ENCODE measurements around the gene KCNE1. TPM values are rescaled to one million over a fixed set of nuclear protein-coding genes. Genes with fewer than 3 reads are reported as not detected.
"Not testable (repeated sequence)": the region's sequence is repeated elsewhere in the genome, so short reads cannot be mapped to it uniquely, and the experiment has no call there.

KCNE1 gene
- total RNA-seq, 4 donors from 2014 or later: 2.2 to 10.2 (median 2.9) TPM

GRCh38 chr21:34443486-34443885, 68.5 kb downstream of the KCNE1 start:
- H3K36me3 ChIP-seq; DNase-seq (ENCODE audit: low spot score in 2 of 2); H3K27ac ChIP-seq; H3K4me3 ChIP-seq; H3K9me3 ChIP-seq; H3K27me3 ChIP-seq; H3K4me1 ChIP-seq: not testable (repeated sequence)
- WGBS, 2 donors: no CpG with 5 or more reads among the region's 4 CpGs

DNA sequence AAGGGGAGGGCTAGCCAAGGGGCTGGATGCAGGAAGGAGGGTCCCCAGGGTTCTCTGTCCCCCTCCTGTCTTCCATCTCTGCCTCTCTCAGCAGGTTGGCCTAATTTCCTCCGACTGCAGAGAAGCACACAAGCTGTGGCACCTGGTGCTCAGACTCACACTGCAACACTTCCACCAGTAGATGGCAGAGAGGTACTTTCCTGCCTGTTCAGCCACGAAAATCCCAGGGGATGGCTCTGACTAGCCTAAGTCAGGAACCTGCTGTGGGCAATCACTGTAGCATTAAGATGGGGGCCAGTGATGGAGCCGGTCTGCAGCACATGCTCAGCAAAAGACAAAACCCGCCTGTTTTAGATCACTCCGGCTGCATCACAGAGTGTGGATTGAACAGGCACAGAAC, 82.3 kb downstream of the KCNE1 start:
- not testable (repeated sequence) for H3K36me3 ChIP-seq; H3K4me3 ChIP-seq; H3K27me3 ChIP-seq; H3K27ac ChIP-seq; DNase-seq (ENCODE audit: low spot score in 2 of 2); H3K4me1 ChIP-seq; H3K9me3 ChIP-seq
- no CpG with 5 or more reads among the region's 5 CpGs for WGBS, 2 donors

DNA sequence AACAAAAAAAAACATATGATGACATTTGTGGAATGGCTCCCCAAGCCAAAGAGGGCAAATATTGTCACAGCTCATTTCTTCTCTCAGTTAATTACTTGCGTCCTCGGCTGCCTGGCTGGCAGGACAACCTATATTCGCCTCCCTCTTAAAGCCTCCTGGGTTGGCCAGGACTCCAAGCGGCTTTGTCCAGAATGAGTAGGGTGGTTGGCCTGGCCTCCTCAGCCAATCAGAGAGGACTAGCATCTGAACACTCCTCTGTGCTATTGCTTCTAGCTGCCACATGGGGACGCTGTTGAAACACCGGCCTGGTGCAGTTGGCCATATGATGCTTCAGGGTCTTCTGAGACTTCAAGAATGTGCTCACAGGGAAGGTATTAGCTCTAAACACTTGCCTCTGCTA, 83.6 kb downstream of the KCNE1 start:
- H3K4me3 ChIP-seq; H3K27ac ChIP-seq; H3K27me3 ChIP-seq; H3K36me3 ChIP-seq; H3K9me3 ChIP-seq; H3K4me1 ChIP-seq; DNase-seq (ENCODE audit: low spot score in 2 of 2): not testable (repeated sequence)
- WGBS, 2 donors: no CpG with 5 or more reads among the region's 6 CpGs

GRCh38 chr21:34427339-34427738, 84.7 kb downstream of the KCNE1 start:
- not testable (repeated sequence) for H3K36me3 ChIP-seq; H3K27ac ChIP-seq; H3K4me1 ChIP-seq; H3K4me3 ChIP-seq; H3K27me3 ChIP-seq; DNase-seq (ENCODE audit: low spot score in 2 of 2); H3K9me3 ChIP-seq
- WGBS, 2 donors: no CpG with 5 or more reads among the region's 8 CpGs

DNA sequence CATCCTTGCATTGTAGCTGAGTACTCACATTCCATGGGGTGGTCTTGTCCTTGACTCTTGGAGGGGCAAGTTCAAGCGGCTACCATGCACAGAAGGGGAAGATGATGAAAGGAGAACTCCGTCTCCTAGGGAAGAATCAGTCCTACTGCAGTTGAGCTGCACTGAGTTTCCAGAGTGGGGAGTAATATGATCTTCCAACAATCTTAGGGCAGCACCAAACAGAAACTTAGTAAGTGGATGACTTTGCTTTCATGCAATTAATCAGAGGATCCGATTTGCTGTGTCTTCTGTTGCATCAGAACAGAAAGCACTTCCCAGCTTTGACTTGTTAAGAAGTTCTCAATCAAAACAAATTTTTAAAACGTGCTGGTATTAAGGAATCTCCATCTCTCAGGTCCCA, 88.2 kb downstream of the KCNE1 start, which contains the start of gene SMIM34:
SMIM34 (minus strand) TSS at position 147 of the 400 bp plus-strand sequence; CDS start at position 35, 112 bp downstream.
- not testable (repeated sequence) for H3K4me3 ChIP-seq; H3K4me1 ChIP-seq; DNase-seq (ENCODE audit: low spot score in 2 of 2); H3K27me3 ChIP-seq; H3K36me3 ChIP-seq; H3K27ac ChIP-seq; H3K9me3 ChIP-seq
- WGBS, 2 donors: no CpG with 5 or more reads among the region's 4 CpGs

DNA sequence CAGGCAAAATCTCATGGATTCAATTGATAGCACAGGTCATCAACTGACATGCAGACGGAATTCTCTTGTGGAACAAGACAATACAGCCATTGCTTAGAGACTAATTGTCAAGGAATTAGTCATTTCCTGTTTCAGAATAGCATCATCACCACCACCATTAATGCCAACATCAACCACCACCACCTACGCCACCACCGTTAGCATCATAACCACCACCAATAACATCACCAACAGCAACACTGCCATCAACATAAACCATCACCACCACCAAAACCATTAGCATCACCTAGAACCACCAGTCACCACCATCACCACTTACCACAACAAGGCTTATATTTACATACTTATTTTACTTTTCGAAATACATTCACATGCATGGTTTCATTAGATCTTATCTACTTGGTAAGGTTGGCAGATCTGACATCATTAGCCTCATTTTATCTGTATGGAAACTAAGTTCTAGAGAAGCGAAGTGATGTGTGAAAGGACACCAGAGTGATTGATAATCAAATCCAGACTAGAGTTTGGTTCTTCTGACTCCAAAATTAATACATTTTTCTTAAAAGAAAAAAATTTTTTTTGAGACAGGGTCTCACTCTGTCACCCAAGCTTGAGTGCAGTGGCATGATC, 94.4 kb downstream of the KCNE1 start:
- not testable (repeated sequence) for H3K4me1 ChIP-seq; H3K4me3 ChIP-seq; H3K36me3 ChIP-seq; DNase-seq (ENCODE audit: low spot score in 2 of 2); H3K27ac ChIP-seq; H3K9me3 ChIP-seq; H3K27me3 ChIP-seq
- WGBS, 2 donors: no CpG with 5 or more reads among the region's 5 CpGs

DNA sequence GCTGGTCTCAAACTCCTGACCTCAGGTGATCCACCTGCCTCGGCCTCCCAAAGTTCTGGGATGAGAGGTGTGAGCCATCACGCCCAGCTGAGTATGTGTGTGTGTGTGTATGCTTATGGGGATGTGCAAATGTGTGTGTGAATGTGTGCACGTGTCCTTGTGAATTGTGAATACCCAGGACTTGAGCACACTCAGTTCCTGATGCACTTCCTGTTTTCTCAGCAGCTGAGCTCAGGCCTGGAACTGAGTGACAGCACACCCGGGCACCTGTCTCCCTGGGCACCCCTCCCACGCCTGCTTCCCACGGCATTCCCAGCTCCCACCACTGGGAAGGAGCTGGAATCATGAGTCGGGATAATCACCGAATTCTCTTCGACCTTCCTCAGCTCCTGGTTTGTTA, 104.7 kb downstream of the KCNE1 start:
- H3K4me3 ChIP-seq; H3K9me3 ChIP-seq; H3K36me3 ChIP-seq; H3K27ac ChIP-seq; DNase-seq (ENCODE audit: low spot score in 2 of 2); H3K27me3 ChIP-seq; H3K4me1 ChIP-seq: not testable (repeated sequence)
- WGBS, 2 donors: no CpG with 5 or more reads among the region's 9 CpGs

DNA sequence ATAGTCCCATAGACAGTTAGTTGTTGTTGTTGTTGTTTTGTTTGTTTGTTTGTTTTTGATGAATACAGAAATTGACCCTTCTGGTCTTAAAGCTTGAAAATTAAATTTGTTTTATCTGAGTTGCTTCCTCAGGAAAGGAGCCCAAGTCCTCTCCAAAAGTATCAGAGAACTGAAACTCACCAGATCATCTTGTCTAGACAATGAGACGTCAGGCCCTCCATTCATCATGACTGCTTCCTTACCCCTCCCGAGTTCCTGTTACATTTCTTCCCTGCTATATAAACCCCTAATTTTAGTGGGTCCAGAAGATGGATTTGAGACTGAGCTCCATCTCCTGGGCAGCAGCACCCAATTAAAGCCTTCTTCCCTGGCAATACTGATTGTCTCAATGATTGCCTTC, 105.3 kb downstream of the KCNE1 start:
- H3K27me3 ChIP-seq; H3K9me3 ChIP-seq; H3K4me3 ChIP-seq; H3K36me3 ChIP-seq; DNase-seq (ENCODE audit: low spot score in 2 of 2); H3K27ac ChIP-seq; H3K4me1 ChIP-seq: not testable (repeated sequence)
- WGBS, 2 donors: no CpG with 5 or more reads among the region's 2 CpGs

DNA sequence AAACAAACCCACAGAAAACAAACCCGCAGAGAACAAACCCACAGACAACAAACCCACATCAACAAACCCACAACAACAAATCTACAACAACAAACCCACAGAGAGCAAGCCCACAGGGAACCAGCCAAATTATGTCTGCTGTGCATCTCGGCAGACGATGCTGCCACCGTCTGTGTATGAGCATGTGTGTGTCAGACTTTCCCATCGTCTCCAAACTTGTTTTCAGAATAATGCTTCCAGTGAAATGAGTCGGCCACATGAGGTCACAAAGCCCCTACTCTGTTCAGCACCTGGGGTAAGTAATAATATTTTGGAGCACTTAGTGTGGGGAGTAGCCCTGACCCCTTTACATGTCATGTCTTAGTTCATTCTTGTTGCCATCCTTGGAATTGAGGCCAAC, 105.9 kb downstream of the KCNE1 start:
- not testable (repeated sequence) for H3K27ac ChIP-seq; H3K36me3 ChIP-seq; DNase-seq (ENCODE audit: low spot score in 2 of 2); H3K4me3 ChIP-seq; H3K27me3 ChIP-seq; H3K9me3 ChIP-seq; H3K4me1 ChIP-seq
- no CpG with 5 or more reads among the region's 6 CpGs for WGBS, 2 donors

DNA sequence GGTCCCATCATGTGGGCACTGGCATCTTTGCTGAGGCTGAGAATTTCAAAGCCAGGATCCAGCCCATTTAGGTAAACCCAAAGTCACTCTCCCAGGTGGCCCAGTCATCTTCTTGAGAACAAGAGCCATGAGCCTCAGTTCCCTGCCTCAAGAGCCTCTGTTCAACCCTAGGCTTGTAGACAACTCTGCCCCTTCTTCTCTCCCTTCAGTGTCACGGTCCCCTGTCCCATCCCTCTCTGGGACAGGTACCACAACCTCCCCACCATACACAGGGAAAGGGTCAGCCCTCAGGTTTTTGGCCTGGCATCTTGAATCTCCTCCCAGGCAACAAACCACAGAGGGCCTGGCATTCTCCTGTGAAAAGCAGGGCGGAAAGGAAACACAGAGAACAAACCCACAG, 106.3 kb downstream of the KCNE1 start:
- H3K9me3 ChIP-seq; H3K27ac ChIP-seq; H3K4me1 ChIP-seq; DNase-seq (ENCODE audit: low spot score in 2 of 2); H3K27me3 ChIP-seq; H3K4me3 ChIP-seq; H3K36me3 ChIP-seq: not testable (repeated sequence)
- WGBS, 2 donors: no CpG with 5 or more reads among the region's 2 CpGs

- H3K36me3 ChIP-seq; H3K4me1 ChIP-seq; H3K27ac ChIP-seq; H3K27me3 ChIP-seq; DNase-seq (ENCODE audit: low spot score in 2 of 2); H3K4me3 ChIP-seq; H3K9me3 ChIP-seq: not testable (repeated sequence)
- WGBS, 2 donors: no CpG with 5 or more reads among the region's 5 CpGs
Measured at GRCh38 chr21:34404742-34405141, 107.3 kb downstream of the KCNE1 start.

- DNase-seq (ENCODE audit: low spot score in 2 of 2); H3K27ac ChIP-seq; H3K27me3 ChIP-seq; H3K4me3 ChIP-seq; H3K36me3 ChIP-seq; H3K9me3 ChIP-seq; H3K4me1 ChIP-seq: not testable (repeated sequence)
- no CpG with 5 or more reads among the region's 5 CpGs for WGBS, 2 donors
Measured at GRCh38 chr21:34400522-34400921, 111.5 kb downstream of the KCNE1 start.

Measured in tibial nerve (tissue), 4 donors.